DMS153 (cell line): Measurements from ENCODE around the gene RGL4.
"Not testable (repeated sequence)": the region's sequence is repeated elsewhere in the genome, so short reads cannot be mapped to it uniquely, and the experiment has no call there.

Experiments
- DNase-seq: peaks from one replicate; lab custom pipeline; 2025; lab: John Stamatoyannopoulos, UW

RGL4 gene

DNA sequence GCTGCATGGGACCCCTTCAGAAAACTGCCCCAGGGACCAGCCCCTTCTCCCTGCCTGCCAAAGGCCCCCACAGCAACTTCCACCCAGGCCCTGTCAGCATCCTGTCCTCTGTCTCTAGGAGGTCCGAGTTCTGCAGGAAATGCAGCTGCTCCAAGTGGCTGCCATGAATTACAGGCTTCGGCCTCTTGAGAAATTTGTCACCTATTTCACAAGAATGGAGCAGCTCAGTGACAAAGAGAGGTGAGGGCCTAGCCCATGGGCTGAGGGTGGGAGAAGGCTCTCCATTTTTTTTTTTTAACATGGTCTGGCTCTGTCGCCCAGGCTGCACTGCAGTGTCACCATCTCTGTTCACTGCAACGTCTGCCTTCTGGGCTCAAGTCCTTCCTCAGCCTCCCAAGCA lies 7.3 kb downstream of the RGL4 start:
- DNase-seq = no peak

DNA sequence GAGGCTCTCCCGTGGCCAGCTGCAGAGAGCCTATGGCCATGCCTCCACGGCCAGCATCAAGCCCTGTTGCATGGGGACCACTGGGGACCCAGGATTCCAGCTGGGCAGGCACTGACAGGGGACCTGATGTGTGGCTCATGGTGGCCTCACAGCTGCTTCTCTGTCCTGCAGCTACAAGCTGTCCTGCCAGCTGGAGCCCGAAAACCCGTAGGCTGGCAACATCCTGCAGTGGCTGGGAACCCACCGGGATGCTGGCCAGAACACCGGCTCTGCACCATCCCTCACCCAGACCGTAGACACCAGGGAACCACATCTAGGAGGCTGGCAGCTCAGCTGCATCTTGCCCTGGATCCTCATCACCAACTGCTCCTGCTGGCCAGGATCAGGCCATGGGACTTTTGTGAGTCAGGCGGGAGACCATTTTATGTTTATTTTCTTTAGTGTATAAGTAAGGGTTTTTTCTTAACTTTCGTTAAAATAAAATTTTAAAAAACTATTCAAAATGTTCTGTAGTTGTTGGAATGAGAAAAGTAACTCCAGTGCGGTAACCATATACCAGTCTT lies 7.9 kb downstream of the RGL4 start:
- DNase-seq = no peak

DNA sequence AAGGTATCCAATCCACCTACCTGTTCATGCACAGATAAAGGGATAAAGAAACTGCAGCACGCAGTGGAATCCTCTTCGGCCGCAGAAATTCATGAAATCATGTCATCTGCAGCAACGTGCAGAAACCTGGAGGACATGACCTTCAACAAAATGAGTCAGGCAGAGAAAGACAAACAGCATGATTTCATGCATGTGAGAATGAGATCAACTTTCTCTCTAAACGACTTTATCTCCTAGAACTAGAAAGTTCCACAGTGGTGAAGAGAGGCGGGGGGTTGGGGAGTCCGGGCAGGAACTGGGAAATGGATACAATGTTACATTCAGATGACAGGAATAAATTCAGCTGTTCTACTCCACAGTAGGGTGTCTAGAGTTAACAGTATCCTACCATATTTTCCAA lies 9.9 kb downstream of the RGL4 start:
- DNase-seq = no peak

DNA sequence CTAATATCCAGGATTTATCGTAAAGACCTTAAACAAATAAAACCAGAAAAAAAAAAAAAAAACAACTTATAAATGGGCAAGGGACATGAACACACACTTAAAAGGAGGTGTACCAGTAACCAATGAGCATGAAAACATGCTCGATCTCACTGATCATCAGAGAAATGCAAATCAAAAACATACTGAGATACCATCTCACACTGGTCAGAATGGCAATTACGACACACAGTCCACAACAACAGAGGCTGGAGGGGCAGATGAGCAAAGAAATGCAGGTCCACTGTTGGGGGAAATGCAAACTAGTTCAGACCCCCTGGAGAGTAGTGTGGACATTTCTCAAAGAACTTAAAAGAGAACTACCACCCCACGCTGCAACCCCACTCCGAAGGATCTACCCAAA lies 13.2 kb downstream of the RGL4 start:
- no peak for DNase-seq

DNA sequence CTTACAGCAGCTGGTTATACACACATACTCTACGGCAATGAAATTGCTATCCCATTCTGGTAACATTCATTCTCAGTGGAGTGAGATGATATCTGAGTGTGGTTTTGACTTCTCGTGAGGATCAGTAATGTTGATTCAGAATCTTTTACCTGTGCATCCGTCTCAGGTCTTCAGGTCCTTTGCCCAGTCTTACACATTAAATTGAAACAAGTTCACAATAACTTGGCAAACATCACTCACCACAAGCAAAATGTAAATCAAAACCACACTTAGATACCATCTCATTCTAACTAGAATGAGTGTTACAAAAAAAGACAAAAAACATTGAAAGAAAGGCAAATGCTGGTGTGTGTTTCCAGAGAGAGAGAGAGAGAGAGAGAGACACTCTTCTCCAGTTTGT lies 14.0 kb downstream of the RGL4 start:
- DNase-seq = no peak

DNA sequence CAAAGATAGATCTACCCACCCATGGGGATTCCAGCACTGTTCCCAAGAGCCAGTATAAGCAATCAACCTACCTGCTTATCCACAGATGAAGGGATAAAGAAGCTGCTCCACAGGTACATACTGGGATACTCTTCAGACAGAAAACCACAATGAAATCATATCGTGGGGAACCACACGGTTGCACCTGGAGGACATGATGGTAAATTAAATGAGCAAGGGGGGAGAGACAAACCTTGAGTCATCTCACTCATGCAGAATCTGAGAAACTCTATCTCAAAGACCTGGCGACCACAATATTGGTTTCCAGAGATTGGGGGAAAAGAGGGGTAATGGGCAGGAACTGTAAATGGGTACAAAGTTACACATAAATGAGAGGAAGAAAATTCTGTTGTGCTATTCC lies 14.5 kb downstream of the RGL4 start:
- no peak for DNase-seq

DNA sequence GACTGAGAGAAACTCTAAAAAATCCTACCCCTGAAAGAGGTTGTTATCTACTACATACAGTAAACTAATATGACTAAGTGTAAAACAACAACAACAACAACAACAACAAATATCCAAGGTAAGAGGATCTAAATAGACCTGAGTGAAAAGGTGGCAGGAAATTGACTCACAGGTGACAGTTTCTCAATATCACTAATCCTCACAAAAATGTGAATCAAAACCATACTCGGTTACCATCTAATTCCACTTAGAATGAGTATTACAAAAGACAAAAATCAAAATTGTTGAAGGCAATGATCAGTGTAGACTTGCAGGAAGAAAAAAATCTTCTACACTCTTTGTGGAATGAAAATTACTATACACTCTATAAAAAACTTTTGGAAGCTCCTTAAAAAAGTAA lies 17.5 kb downstream of the RGL4 start:
- no peak for DNase-seq

DNA sequence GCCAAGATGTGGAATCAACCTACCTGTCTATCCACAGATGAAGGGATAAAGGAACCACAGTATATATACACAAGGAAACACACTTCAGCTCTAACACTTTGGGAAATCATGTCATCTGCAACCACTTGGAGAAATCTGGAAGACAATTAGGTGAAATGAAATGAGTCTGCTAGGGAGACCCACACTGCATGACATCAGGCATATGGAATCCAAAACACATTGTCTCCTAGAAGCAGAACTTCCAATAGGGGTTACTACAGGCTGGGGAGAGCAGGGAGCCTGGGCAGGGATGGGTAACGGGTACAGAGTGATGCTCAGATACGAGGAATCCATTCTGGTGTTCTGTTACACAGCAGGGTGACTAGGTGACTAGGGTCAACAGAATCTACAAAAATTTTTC lies 18.3 kb downstream of the RGL4 start:
- DNase-seq = no peak

DNA sequence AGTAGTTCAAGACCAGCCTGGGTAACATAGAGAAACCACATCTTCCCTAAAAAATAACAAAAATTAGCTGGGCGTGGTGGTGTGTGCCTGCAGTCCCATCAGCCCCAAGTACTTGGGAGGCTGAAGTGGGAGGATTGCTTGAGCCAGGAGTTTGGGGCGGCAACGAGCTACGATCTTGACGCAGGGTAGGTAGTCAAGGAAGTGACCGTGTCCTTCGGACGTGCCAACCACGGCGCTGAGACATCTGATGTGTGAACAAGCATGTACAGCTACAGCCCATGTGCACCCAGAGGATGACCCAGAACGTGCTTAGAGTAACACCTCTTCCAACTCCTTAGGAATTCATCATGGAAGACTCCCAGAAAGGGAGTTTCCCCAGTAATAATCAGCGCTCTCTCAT lies 21.4 kb downstream of the RGL4 start:
- no peak for DNase-seq

DNA sequence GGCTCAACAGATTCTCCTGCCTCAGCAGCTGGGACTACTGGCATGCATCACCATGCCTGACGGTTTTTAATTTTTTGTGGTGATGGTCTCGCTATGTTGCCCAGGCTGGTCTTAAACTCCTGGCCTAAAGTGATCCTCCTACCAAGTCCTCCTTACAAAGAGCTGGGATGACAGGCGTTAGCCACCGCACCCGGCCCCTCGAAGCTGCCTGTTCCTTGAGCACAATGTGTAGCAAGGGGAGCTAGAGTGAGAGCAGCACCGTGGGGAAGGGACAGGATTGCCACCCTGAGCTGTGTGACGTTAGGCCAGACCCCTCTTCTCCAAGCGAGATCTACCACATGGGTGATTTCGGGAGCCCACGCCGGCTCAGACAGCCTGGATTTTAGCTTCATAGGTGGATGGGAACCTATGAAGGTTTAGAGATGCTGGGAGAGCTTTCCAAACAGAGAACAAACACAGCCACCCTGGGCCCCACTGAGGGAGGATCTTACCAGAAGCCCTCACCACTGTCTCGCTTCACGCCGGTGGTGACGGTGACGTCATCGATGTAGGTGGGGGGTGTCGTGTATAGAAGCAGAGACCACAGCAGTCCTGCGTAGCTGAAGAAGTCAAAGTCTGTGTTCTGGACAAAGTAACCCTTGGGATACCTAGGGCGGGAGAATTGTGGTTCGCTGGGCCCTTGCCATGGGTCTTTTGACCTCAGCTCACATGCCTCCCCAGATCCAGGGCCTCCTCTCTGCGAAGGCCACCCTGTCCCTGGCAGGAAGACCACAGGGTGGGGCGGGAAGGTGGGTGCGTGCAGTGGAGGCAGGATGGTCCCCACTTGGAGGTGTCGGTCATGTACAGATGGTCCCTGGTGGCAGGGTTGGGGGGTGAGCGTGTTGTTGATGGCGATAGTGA lies 23.1 kb downstream of the RGL4 start:
- DNase-seq = no peak

DNA sequence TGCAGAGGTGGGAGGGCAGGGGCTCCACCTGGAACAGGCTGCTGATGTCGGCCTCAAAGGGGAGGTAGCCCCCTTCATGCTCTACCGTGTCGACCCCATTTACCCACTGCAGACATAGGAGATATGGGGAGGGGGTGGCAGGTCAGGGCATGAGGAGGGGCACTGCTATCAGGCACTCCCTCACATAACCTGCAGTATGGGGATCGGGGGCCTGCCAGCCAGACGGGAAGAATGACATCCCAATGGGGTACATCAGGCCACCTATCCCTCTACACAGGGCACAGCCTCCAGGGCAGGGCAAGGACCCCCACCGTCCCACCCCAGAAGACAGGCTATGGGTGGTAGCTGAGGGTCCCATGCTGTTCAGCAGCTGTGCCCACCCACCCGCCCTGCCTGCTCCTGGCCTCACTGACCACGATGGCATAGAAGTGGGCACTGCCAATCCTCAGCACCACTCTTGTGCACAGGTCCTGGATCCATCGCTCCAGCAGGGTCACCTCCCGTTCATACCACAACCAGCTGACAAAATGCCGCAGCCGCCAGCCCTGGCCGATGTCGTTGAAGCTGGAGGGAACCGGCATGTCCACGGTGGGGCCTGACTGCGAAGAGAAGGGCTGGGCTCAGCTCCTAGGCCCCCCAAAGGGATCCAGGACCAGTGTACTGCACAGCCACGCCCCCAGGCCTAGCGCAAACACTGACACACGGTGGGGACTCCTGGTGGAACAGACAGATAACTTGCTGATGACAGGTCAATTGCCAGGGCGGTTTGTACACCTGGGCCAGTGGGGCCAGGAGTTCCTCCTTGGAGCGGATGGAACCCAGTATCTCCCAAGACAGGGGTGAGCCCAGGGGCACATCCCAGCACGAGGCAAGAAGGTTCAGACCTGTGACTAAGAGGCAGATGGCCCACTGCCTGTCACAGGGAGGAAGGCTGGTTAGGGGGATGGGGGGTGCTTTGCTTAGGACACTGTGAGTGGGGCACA lies 24.1 kb downstream of the RGL4 start:
- no peak for DNase-seq

DNA sequence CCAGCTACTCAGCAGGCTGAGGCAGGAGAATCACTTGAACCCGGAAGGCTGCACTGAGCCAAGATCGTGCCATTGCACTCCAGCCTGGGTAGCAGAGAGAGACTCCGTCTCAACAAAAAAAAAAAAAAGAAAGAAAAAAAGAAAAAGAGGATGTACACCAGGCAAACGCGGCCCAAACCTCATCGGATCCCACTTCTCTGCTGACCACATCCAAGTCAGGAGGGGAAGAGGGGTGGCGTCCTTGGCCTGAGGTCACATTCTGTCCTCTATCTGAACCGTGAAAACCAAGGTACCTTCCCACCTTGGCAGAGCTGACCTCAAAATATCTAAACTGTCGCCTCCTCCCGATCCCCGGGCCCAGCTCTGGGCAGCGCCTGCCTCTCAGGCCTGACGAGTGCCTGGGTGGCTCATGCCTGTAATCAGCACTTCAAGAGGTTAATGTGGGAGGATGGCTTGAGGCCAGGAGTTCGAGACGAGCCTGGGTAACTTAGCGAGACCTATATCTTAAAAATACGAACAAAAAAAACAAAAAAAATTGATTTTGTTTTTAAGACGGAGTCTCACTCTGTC lies 25.1 kb downstream of the RGL4 start:
- no peak for DNase-seq

DNA sequence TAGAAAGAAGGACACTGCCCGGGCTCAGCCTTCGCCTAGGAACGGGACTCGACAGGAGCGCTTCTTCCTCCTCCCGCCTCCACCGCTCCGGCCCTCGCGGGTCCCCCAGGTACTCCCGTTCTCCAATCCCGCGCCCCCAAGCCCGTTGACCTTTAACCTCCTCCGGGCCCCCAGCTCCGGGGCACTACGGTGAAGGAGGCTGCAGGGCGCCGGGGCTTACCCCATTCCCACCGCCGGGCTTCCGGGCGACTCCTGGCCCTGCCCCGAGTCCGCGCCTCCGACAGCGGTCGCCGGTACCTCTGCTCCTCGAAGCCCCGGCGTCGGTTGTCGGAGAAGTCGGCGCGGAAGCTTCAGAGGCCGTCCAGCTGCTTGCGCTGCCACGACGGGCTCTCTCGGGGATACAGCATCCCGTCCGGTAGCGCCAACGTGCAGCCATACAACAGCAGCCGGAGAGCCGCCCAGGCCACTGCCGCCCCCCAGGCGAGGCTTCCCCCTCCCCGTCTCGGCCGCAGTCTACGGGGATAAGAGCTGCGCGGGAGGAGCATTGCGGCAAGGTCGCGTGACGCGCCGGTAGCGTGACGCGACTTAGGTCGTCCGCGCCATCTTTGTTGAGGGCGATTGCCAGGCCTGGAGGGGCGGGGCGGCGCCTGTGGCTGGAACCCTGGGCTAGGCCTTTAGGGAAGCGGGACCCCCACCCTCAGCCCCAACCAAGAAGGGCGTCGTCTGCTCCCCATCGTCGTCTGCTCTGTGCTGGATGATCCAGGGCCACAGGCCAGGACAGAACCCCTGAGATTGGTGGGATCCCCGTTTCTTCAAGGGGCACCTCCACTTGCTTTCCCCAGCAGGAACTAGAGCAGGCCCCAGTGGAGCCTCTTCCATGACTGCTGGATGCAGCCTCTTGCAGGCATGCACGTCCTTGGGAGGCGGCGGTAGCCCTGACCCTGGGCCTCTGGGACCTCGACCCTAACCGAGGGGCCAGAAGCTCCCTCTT lies 26.3 kb downstream of the RGL4 start:
- peak; percentile 77 for DNase-seq

DNA sequence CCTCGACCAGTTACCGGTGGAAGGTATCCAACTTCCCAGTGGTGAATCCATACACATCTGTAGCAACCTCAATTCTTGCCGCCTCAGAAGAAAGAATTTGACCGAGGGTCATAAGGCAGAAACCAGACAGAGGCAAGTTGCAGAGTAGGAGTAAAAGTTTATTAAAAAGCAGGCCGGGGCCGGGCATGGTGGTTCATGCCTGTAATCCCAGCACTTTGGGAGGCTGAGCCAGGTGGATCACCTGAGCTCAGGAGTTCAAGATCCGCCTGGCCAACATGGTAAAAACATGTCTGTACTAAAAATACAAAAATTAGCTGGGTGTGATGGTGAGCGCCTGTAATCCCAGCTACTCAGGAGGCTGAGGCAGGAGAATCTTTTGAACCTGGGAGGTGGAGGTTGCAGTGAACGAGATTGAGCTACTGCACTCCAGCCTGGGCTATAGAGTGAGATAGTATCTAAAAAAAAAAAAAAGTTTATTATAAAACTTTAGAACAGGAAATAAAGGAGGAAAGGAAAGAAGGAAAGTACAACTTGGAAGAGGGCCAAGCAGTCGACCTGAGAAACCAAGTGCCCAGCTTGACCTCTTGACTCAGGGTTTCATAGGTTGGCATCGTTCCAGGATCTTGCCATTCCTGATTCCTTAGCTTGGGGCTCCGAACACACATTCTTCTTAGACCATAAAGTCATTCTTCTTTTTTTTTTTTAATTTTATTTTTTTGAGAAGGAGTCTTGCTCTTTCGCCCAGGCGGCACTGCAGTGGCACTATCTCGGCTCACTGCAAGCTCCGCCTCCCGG lies 27.8 kb downstream of the RGL4 start:
- DNase-seq = no peak

DNA sequence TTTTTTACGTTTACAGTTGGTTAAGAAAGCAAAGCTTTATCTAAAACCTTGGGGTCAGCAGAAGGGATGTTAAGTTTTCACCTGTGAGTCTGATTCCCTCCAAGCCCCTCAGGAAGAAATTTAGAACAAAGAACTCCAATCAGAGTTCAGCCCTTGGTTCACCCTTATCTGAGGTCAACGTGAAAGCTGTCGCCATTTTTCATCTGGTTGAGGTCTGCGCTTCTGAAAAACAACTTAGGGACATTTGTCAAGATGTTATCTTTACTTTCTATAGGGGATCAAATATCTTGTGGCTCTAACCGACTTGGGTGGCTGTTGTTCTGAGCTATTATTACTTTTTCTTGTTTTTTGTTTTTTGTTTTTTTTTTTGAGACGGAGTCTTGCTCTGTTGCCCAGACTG lies 30.0 kb downstream of the RGL4 start:
- no peak for DNase-seq

DNA sequence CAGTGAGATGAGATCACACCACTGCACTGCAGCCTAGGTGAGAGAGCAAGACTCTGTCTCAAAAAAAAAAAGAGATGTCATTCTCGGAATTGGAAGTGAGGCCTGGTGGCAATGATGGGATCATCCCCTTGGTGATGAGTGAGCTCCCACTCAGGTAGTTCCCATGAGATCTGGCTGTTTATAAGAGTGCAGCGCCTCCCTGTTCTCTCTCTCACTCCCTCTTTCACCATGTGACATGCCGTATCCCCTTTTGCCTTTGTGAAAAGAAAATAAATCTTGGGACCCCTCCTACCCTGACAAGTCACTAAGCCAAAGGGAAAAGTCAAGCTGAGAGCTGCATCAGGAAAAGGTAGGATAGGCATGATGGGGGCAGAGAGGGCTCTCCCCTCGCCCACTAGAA lies 31.3 kb downstream of the RGL4 start:
- no peak for DNase-seq

DNA sequence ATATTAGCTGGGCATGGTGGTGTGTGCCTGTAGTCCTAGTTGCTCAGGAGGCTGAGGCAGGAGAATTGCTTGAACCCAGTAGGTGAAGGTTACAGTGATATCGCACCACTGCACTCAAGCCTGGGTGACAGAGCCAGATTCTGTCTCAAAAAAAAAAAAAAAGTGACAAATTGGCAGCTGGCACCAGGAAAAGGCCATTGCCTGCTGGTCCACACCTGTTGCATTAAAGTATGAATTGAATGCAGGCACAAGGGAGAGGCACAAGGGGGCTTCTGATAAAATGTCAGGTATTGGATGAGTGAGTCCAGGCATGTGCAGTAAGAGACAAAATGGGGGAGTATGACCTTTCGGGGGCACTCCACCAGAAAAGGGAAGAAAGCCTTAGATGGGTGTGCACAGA lies 31.9 kb downstream of the RGL4 start:
- no peak for DNase-seq

DNA sequence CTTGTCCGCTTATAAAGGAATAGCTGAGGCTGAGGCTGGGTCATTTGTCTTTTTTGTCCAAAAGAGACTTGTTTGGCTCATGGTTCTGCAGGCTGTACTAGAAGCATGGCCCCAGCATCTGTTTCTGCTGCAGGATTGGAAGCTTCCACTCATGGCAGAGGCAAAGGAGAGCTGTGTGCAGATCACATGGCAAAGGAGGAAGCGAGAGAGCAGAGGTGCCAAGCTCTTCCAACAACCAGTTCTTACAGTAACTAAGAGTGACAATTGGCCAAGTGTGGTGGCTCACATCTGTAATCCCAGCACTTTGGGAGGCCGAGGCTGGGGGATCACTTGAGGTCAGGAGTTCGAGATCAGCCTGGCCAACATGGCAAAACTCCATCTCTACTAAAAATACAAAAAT lies 37.3 kb downstream of the RGL4 start:
- DNase-seq = not testable (repeated sequence)

DNA sequence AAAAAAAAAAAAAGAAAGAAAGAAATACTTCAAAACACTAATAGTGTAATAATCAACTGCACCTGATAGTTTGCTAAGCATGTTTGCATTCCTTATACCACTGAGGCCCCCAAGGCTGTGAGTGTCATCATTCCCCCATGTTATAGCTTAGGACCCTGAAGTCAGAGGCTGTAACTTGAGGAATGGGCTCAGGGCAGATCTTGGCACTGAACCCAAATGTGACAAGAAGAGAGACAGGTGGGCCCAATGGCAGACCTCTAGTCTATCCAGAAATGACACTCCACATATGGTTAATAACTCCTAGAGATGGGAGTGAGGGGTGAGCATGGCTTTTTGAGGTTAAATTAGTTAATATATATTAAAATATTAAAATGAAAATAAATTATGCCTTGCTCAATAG lies 46.9 kb downstream of the RGL4 start:
- DNase-seq = no peak
